GOT3 (cell line): ENCODE measurements around the gene KMO.

Experiments
- DNase-seq: peaks from one replicate; lab custom pipeline; 2025; ENCODE audit warnings: mixed read lengths; lab: John Stamatoyannopoulos, UW

Gene KMO

DNA sequence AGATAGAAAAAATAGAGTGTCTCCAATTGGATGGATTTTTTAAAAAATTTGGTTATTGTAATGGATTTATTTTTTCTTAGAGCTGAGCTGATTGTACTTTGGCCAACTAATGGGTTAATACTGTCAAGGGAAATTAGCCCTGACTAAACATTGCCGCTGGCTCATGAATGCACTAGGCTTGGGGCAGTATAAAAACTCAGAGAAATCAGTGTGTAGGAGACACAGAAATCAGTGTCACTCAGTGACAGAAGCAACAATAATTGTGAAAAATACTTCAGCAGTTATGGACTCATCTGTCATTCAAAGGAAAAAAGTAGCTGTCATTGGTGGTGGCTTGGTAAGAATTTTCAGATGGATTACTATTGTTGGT, at the start of gene KMO:
Gene KMO, plus strand, starts transcription at position 217 of the 370 bp plus-strand sequence. Its CDS starts 67 bp downstream, at position 284.
- no peak for DNase-seq

DNA sequence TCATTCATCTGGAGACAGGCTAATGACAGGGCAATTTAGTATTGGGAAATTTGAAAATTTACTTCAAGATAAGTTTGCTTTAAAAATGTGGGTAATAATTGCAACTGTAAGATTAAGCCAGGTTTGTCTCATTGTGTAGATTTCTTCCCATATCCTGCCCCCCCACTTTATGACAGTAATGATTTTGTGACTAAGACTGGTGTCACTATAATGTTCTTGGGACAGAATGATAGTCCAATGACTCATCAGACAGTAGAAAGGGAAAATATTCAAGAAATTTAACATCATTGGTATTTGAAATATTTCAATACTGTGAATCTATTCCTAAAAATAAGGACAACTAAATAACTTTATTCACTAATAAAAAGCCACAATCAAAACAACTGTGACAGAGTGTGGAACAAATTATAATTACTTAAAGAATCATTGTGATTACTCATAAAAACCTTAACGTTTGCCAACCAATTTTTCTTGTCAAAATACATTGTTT, 49.4 kb upstream of the KMO start:
- no peak for DNase-seq

DNA sequence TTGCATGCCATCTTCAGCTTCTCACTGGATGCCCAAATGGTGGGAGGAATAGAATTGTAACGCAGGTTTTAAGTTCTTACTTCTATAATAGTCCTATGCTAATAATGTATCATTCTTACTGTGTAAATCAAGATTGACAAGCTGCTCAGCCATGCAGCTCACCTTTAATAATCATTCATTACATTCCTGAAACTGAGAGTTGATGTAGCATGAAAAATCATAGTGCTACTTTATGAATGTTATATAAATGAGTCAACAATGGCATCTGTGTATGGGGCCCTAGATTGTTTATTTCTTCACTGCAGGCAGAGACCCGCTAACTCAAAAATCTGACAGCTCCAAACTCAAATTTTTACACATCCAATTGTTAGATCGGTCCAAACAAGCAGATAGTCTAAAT, 47.0 kb upstream of the KMO start:
- DNase-seq, result no peak

DNA sequence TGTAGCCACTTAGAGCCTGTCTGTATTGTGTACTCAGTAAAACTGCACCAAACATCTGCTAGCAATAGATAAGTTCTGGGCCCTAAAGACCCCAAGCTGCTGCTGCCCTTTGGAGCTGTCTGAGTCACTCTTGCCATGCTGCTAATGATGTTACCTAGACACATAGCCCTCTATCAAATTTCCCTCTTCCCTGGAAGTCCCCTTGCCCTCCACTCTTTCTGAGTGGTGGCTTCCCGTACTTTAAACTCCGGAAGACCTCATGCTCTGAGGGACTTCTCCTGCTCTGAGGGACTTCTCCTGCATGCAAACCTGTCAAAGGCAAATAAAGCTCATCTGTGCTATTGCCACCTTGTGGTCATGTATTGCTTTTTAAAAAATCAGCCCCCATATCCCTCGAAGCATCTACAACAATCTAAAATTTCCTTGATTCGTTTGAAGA, 46.6 kb upstream of the KMO start:
- no peak for DNase-seq

DNA sequence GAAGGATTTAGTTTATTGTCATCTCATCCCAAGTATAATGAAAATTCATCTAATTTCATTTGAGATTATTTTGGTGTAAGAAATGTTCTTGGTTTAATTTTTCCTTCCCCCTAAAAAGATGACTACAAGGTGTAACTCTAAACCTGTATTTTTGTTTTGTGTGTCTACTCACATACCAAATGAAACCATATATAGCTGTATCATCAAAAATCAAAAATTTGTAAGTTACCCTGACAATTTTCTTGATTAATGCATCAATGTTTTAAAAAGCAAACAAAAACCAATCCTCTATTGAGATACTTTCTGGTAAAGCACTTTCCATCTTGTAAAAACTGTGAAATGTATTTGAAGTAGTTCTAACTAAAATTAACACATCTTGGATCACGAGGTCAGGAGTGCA, 43.4 kb upstream of the KMO start:
- DNase-seq, result no peak

DNA sequence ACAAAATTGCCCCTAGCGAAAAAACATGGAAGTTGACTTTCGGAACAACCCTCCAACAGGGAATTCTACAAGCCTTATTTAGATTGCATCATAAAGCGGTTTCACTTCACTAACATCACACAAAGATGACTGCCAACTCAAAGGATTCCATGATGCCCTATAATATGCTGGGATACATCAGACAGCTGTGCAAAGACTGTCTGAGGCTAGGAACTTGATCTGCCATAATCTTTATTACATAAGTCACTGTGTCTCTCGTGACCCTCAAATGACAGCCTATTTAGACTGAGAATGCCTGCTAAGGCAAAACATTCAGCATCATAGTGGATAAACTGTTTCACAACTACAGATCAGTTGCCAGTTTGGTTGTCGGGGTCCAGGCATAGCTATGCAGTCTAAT, 36.4 kb upstream of the KMO start:
- DNase-seq, result no peak

DNA sequence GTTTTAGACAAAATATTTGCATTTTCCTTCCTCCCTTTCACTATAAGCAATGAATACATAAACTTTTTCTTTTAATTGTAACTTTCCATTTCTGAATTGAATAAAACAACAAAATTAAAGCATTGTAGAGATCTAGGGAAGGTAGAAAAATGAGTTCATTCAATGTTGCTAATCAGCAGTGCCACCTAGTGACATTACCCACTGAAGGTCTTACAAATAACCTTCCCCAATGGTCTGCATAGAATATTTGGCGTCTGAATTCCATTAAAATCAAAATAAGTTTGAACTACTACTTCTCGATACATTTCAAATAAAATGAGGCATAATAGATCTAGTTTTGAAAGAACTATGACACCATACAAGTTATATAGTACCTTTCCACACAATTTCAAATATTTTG, 32.3 kb upstream of the KMO start:
- no peak for DNase-seq

DNA sequence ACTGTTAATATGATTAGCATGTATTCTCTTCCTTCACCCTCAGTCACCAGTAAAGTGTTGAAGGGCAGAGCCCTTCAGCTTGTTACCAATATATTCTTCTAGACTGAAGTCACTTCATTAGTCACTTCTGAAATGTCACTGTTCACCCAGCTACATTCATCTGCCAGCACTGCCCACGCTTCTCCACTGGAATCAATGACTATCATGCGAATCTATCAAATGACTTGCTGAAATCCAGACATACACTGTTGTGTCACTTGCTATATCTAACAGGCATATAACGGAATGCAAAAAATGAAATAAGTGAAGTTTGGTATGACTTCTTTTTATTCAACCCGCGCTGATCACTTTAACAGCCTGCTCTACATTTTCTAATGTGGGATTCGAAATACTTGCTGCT, 28.7 kb upstream of the KMO start:
- no peak for DNase-seq

DNA sequence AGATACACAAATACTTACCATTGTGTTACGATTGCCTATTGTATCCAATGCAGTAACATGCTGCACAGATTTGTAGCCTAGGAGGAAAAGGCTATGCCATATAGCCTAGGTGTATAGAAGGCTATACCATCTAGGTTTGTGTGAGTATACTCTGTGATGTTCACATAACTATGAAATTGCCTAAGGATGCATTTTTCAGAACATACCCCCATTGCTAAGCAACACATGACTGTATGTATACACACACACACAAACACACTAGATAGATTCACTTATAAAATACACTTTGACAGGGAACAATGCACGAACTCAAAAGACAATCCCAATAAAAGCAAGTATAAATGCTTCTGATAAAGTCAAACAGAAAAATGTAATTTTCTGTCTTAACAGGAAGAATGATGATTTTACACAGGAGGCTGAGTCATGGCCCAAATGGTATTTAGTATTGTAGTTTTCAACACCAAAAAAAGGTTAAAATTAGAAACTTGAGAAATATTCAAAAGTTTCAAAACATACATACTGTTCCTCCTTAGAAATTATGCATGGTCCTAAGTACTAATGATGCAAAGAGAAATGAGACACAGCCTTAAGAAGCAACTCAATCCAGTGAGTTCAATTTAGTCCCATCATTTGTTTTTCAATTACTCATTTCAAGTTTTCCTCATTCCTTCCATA, 24.9 kb upstream of the KMO start:
- no peak for DNase-seq

DNA sequence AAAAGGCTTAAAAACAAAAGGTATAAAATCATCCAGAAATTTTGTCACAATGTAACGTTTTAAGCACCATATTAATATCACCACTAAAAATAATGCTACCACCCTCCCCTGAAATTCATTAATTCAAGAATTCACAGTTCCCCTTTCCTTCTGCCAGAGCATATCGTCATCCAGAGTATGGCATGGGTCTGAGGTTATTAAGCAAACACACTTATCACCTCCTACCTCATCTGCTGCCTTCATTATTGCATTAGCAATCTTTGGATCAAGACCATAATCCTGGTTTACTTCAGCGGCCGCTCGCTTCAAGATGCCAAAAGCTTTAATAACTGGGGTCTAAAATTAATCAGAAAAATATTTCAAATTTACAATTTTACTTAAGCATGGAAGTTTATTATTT, 18.8 kb upstream of the KMO start:
- no peak for DNase-seq

DNA sequence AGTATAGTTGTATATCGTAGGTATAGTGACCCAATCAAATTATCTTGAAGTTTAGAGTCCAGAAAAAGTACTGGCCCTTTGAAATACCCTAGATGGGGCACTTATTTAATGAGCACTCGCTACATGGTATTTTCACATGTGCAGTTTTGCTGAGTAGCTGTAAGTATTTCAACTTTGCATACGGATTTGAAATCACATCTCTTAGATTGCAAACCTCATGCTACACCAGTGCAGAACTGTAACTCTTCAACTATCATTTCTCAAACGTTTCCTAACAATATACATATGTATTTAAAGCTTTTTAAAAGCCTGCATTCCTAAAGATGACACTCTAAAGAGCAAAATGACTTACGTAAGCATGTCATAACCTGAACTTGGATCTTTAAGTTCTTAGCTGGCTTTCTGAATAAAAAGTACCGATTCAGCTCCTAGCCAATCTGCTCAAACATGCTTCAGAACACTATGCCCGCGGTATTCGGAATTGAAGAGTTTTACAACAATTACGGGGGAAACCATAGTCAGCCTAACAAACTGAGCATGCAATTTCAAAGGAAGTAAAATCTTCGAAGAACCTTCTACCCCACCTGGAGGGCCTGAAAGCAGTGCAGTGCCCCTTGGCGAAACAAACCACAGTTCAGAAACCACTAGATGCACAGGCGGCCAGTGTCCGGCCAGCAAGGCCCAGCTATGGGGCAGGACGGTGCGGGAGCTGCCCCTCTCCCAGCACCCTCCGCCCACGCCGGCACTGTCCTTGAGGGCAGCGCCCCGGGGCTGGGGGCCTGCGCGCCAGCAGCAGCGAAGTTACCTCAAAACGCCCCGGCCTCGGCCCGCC, 13.5 kb upstream of the KMO start:
- DNase-seq, result peak; percentile 84

DNA sequence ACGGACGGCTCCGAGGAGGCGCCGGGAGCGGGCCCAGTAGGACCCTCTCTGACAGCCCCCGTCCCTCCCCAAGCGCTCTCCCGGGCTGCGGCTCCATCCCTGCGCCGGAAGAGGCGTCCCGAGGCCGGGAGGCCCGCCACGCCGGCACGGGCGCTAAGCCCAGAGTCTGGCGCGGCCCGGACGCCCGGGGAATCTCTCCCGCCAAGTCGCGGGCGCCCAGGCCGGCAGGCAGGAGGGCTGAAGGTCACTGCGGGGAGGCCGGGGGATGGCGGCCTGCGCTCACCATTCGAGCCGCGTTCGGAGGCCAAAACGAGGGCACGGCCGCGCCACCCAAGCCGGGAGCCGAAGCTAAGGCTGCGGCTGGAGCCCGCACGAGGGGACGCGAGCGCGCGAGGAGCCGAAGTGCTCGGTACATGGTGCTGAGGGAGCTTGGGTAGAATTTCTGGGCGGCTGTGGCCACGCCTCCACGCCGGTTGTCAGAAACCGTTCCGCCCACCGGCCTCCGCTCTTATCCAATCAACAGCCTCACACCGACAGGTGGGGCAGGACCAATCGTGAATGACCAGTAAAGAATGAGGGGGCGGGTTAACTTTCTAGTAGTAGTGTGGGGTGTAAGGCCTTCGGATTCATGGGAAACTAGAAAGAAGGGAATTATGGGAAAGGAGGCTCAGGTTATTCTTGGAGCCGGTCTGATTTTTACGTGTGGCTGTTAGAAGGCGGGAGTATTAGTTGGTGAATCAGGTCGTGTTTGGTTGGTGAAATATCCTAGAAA, 12.7 kb upstream of the KMO start, which contains the start of gene FH:
Gene FH, minus strand, starts transcription at position 448 of the 772 bp plus-strand sequence. Its CDS starts 33 bp downstream, at position 415.
- peak; percentile 100 for DNase-seq

DNA sequence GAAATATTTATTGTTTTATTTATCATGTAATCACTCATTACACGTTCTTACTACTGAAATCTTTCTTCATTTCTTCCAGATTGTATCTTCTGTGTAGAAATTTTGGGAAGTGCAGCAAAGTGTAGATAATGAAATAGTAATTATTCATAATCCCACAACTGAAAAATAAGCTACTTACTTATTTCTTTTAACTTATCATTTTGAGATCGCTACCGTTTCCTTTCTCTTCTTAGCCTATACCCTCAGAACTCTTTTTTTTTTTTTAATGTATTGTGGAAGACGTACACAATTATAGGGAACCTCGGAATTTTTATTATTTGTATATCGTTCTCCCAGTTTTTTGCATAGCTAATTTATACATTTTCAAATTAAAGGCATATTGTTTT, 12.1 kb upstream of the KMO start:
- DNase-seq, result no peak

DNA sequence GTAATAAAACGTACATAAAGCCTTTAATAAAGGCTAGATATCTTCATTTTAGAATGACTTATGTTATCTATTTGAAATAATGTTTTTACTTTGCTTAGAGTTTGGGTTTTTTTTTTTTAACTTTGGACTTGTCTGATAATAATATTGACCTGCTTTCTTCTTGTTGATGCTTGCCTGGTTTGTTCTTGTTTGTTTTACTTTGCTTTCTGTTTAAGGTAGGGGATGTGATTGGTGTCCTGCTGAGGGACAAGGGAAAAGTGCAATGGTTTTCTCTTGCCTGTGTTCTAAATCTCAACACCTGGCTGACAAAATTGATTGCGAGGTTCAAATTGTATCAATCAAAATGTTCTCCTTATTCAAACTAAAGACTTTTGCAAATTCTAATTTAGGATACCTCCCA, 10.5 kb upstream of the KMO start:
- no peak for DNase-seq

DNA sequence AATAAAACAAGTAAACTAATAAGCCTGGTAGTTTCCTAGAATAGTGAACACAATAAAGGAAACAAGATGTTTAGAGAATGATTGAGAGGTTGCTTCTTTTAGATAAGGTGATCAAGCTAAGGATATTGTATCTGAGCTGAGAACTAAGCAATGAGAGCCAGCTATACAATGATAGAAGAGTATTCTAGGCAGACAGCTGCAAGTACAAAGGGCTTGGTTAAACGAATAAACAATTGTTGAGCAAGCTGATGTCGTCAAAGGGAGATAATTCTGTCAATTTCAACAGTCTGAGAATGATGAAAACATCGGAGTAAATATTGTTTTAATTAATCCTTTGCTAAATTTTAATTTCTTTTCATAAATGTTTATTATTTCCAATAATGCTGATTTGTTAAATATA, 7.2 kb upstream of the KMO start:
- no peak for DNase-seq

DNA sequence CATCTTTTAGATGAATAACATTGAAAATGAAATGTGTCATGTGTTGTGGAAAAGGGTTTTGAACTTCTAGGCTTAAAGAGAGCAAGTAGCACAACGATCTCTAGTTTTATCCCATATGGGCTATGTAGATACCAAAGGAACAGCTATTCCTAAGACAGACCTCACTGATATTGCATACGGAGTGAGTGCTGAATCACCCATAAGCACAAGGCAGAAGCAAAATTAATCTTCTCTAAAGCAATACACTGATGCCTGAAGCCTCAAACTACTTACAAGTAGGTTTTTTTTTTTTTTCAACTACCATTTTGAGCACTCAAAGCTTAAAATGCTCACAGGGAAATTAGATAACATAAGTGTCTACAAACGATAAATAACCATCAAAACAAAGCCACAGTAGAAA, 5.0 kb upstream of the KMO start:
- DNase-seq, result no peak

DNA sequence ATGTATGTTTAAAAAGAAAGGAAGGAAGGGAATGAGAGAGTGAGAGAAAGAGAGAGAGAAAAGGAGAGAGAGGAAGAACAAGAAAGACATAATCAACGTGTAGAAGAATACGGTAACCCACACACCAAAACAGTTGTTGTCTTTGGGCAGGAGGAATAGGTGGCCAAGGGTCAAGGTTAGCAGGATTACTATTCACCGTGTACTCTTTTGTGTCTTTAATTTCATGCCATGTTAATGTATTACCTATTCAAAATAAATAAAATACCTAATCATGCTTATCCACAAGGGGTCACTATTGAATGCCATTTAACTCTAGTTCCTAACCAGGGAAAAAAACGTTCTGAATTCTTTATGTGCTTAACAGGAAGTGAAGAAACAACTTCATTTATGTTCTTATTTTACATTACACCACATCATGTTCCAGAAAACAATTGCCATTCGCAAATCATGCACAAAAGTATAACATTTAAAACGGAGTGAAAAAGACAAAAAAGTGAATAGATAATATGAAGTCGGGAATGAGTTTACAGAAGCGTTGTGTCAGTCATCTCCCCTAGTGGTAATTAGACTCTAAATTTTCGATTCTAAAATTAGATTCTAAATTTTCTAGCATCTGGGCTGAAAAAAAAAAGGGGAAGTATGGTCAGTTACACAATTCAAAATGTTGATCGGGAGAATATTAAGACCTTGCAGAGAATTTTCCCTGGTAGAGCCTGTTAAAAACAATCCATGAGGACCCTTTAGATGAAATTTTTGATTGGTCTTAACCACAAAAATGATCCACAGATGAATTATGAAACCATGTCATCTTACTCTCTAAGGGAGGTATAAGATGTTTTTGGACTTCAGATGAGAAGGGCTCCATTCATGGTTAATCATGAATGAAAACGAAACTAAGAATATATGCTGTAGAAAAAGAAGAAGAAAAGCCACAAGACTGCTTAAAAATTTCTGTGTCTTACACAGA, 700 bp upstream of the KMO start:
- no peak for DNase-seq

DNA sequence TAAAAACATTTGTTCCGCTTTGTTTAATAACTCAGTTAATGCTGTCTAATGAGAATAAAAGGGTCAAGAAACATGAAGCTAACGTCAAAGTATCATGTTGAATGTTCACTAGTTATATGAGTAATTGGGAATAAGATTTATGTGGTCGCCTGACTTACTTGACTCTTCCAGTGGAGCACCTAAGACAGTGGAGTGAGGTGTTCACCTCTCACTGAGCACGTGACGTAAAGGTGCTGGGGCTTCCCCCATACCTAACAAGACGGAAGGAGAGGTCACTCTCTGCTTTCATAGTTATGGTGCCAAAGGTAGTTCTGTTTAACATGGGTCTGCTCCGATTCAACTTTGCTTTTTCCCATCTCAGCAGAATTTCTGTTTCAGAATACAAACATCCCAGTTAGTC, 686 bp downstream of the KMO start:
- DNase-seq, result no peak

DNA sequence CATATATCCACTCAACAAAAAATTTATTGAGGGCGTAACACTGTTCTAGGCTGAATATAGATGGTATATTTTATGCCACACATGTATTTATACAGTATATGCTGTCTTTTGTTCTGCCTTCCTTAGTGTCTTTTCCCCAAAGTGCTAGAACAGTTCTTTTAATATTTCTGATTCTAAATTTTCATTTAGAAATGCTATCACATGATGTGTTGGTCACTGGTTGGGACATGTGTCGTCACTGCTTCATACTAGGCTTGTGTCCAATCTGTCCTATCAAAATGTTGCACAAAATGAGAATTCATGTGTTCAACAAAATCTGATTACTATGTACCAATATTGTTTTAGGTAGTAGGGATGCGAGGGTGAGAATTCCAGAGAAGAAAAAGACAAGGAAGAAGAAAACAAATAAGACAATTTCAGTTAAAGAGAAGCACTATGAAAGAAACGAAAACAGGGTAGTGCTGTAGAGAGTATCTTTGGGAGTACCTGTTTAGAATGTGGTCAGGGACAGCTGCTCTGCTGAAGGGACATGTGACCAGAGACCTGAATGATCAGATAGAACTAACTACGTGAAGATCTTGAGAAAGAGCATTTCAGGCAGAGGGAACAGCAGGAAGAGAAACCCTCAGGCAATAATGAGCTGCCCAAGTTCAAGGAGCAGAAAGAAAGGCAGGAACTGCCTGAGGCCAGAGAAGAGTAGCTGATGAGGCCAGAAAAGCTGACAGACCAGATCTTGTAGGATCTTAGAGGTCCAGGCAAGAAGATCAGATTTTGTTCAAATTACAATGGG, 1.3 kb downstream of the KMO start:
- no peak for DNase-seq

DNA sequence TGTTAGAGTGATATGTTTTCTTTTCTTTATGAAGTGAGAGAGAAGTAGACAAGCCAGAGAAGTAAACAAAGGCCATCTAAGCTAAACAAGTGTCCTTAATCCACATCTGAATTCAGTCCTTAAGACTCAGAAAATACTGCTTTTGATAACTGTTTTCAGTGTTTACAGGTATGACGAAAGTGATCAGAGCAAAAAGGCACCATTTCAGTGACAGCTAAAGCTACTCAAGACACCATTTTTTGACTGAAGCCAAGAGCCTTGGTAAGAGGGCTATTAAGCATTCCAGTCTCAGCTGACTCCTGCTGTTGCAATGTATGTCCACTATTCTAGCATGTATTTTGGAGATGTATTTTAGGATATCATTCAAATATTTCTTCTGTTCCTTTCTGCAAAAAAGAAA, 4.1 kb downstream of the KMO start:
- DNase-seq, result no peak

DNA sequence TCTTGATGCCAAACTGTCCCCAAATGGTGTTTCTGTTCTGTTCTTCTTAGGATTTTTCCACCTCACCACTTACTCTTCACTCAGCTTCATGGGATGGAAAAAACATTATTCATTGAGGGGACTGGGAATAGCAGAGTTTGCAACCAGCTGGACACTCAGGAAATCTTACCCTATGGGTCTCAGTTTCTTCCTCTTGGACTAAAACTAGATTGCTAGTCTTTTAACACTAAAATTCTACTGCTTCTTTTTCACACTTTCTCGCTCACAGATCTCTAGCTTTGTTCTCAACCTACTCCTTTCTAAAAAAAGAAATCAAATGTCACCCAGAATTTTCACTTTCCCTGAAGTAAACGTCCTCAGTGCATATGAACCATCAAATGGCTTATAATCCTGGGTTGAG, 4.8 kb downstream of the KMO start:
- no peak for DNase-seq
